ENCODE data around the gene FREM2. TPM values are rescaled to one million over a fixed set of nuclear protein-coding genes. Genes with fewer than 3 reads are reported as not detected.

The FREM2 gene
- total and polyA plus RNA-seq, 2 experiments from 2014 or later, result 6.1 to 51.4 TPM

DNA sequence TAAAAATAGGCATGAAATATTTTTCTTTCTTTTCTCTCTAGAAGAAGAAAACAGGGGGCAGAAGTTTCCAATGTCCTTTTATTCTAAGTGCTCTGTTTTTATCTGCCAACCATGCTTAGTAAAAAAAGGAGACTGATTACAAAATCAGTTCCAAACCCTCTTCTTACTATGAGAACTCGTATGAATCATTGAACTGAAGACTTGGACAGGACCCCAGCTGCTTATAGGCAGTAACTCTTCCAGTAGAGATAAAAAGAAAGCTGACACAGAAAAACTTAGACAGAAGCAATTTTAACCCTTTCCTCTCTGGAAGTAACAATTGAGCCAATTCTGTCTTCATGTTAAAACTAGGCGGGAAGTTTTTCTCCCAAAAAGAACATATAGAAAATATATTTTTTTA lies 24.5 kb upstream of the FREM2 start:
- TF ChIP-seq, protein P1, sequence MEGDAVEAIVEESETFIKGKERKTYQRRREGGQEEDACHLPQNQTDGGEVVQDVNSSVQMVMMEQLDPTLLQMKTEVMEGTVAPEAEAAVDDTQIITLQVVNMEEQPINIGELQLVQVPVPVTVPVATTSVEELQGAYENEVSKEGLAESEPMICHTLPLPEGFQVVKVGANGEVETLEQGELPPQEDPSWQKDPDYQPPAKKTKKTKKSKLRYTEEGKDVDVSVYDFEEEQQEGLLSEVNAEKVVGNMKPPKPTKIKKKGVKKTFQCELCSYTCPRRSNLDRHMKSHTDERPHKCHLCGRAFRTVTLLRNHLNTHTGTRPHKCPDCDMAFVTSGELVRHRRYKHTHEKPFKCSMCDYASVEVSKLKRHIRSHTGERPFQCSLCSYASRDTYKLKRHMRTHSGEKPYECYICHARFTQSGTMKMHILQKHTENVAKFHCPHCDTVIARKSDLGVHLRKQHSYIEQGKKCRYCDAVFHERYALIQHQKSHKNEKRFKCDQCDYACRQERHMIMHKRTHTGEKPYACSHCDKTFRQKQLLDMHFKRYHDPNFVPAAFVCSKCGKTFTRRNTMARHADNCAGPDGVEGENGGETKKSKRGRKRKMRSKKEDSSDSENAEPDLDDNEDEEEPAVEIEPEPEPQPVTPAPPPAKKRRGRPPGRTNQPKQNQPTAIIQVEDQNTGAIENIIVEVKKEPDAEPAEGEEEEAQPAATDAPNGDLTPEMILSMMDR (IDR thresholded peaks at IDR 0.05; ENCODE audit: low read depth, low read length), result no peak
- no peaks in the 10 kb centered on the region for H3K36me3 ChIP-seq
- H3K4me1 ChIP-seq (ENCODE audit: low read depth), result peaks cover 36% of the 10 kb centered on the region
- no peaks in the 10 kb centered on the region for H3K9me3 ChIP-seq (ENCODE audit: low read depth)
- no peaks in the 10 kb centered on the region for H3K27me3 ChIP-seq
- DNase-seq (ENCODE audit: low read depth in 1 of 2, low spot score in 1 of 2), result peak; percentile 56 to 92
- no peak overlapping the region for H3K4me3 ChIP-seq
- no peak overlapping the region for H3K27ac ChIP-seq

DNA sequence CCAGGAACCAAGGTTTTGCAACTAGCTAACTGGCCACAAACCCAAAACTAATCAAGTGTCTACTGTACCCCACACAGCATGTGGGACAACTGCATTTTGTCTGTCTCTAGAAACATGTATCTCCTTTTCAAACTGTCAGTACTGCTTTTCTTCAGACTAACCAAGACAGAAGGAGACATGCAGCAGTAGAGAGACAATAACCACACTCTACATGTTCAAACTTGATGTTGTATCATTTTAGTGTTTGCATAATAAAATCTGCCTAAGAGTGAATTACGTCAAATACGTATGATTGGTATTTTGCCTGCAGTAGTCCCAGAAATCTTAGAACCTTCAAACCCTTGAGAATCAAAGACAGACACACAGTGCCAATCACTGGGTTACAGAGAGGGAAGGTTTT lies 22.0 kb upstream of the FREM2 start:
- Histone ChIP-seq H3K27me3 (no peaks in the 10 kb centered on the region), H3K36me3 (no peaks in the 10 kb centered on the region), H3K4me3 (no peak overlapping the region), H3K4me1 (ENCODE audit: low read depth) (peaks cover 34% of the 10 kb centered on the region), H3K9me3 (ENCODE audit: low read depth) (no peaks in the 10 kb centered on the region), H3K27ac (no peak overlapping the region)
- TF ChIP-seq, protein P1 (IDR thresholded peaks at IDR 0.05; ENCODE audit: low read depth, low read length), result no peak
- DNase-seq (ENCODE audit: low read depth in 1 of 2, low spot score in 1 of 2), result no peak

DNA sequence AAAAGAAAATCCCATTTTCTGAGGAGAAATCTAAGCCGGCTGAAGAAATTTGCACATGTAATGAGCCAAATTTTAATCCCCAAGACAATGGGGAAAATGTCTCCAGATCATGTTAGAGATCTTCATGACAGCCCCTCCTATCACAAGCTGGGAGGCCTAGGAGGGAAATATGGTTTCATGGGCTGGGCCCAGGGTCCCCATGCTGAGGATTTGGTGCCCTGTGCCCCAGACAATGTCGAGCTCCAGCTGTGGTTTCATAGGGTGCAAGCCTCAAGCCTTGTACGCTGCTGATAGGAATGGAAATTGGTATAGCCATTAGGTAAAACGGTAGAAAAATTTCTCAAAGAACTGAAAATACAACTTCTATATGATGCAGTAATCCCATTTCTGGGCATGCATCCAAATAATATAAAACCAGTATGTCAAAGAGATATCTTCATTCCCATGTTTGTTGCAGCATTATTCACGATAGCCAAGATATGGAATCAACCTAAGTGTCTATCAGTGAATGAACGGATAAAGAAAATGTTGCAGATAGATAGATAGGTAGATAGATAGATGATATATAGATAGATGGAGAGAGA lies 19.3 kb upstream of the FREM2 start:
- H3K36me3 ChIP-seq, result no peaks in the 10 kb centered on the region
- TF ChIP-seq, protein P1 (IDR thresholded peaks at IDR 0.05; ENCODE audit: low read depth, low read length), result no peak
- no peaks in the 10 kb centered on the region for H3K9me3 ChIP-seq (ENCODE audit: low read depth)
- H3K27me3 ChIP-seq, result no peaks in the 10 kb centered on the region
- H3K4me1 ChIP-seq (ENCODE audit: low read depth), result peaks cover 17% of the 10 kb centered on the region
- no peak overlapping the region for H3K4me3 ChIP-seq
- peak in 1 of 2 donors; percentile 28 for DNase-seq (ENCODE audit: low read depth in 1 of 2, low spot score in 1 of 2)
- no peak overlapping the region for H3K27ac ChIP-seq

DNA sequence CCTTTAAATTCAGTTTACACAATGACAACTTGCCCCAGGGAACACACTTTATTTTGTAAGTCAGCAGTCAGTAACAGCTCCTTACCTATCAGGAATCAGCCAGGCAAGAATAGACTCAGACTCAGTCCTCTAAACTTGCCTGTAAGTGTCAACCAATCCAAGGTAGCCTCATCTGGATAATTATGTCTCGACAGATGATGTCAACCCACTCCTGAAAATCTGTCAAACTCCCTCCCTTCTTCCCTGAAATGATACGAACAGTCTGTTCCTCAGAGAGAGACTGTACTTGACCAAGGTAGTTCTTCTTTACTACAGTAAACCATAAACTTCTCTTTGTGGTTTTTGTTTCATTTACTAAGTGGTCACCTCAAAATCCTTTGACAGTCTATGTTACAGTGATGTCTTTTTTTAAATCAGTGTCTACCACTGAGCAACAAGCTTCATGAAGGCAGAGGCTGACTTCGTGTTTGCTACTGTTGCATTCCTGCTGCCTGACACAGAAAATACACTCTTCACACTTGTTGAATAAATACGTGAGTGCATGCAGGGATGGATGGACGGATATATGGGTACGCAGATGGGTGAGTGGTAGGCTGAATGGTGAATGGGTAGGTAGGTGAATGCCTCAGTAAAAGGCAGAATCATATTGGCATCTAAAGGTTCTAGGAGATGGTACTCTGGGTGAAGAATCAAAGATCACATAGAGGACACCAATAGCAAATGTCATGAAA lies 17.5 kb upstream of the FREM2 start:
- Histone ChIP-seq H3K27me3 (no peaks in the 10 kb centered on the region), H3K36me3 (no peaks in the 10 kb centered on the region), H3K4me3 (no peak overlapping the region), H3K4me1 (ENCODE audit: low read depth) (peaks cover 9% of the 10 kb centered on the region), H3K9me3 (ENCODE audit: low read depth) (no peaks in the 10 kb centered on the region), H3K27ac (no peak overlapping the region)
- TF ChIP-seq, protein P1 (IDR thresholded peaks at IDR 0.05; ENCODE audit: low read depth, low read length), result no peak
- DNase-seq (ENCODE audit: low read depth in 1 of 2, low spot score in 1 of 2), result no peak

DNA sequence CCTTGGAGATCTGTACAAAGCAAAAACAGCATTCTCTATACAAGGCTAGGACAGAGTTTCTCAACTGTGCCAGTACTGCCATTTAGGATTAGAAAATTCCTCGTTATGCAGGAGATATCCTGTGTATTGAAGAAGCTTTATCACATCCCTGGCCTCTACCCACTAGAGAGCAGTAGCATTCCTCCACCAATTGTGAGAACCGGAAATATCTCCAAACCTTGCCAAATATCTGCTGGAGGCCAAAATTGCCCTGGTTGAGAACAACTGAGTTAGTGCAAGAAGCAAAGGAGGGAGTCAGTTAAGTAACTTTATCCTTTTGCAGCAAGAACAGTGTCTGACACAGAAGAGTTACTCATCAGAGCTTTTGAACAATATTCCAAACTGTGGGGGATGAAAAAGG lies 16.2 kb upstream of the FREM2 start:
- DNase-seq (ENCODE audit: low read depth in 1 of 2, low spot score in 1 of 2), result peak in 1 of 2 donors; percentile 88
- H3K27me3 ChIP-seq, result no peaks in the 10 kb centered on the region
- no peaks in the 10 kb centered on the region for H3K36me3 ChIP-seq
- peaks cover 5% of the 10 kb centered on the region for H3K4me1 ChIP-seq (ENCODE audit: low read depth)
- no peak overlapping the region for H3K27ac ChIP-seq
- no peaks in the 10 kb centered on the region for H3K9me3 ChIP-seq (ENCODE audit: low read depth)
- TF ChIP-seq, protein P1 (IDR thresholded peaks at IDR 0.05; ENCODE audit: low read depth, low read length), result peak; percentile 49
- H3K4me3 ChIP-seq, result no peak overlapping the region

Data from cardiac muscle cell (in vitro differentiated cells and primary cell).